SJSA1 (cell line): ENCODE measurements around the gene SPACA4. TPM values are rescaled to one million over a fixed set of nuclear protein-coding genes. Genes with fewer than 3 reads are reported as not detected.
"Not testable (repeated sequence)": the region's sequence is repeated elsewhere in the genome, so short reads cannot be mapped to it uniquely, and the experiment has no call there.

Experiments
- DNase-seq, 2 experiments: peaks; one replicate each; pipeline ENCODE4 v3.0.0-alpha.2; 2015 to 2020; ENCODE audit warnings: low spot score in 2 of 2, low read depth in 1 of 2
- H3K27ac ChIP-seq: fragments of 250-450 bp; sonication (Bioruptor Pico); 2 replicates; pipeline ENCODE4 v1.5.1; 2020; ENCODE audit warnings: mild to moderate bottlenecking, moderate library complexity
- H3K27me3 ChIP-seq: fragments of 250-450 bp; sonication (Bioruptor Pico); replicated peaks from 2 replicates; pipeline ENCODE4 v1.5.1; 2020; ENCODE audit warnings: mild to moderate bottlenecking, moderate library complexity
- H3K36me3 ChIP-seq: fragments of 250-450 bp; sonication (Bioruptor Pico); 2 replicates; pipeline ENCODE4 v1.5.1; 2020; ENCODE audit warnings: mild to moderate bottlenecking
- H3K4me1 ChIP-seq: fragments of 250-450 bp; sonication (Bioruptor Pico); replicated peaks from 2 replicates; pipeline ENCODE4 v1.6.1; 2021; ENCODE audit warnings: mild to moderate bottlenecking
- H3K4me3 ChIP-seq: fragments of 250-450 bp; sonication (Bioruptor Pico); 2 replicates; pipeline ENCODE4 v1.5.1; 2020; ENCODE audit warnings: mild to moderate bottlenecking
- H3K9me3 ChIP-seq: fragments of 250-450 bp; sonication (Bioruptor Pico); replicated peaks from 2 replicates; pipeline ENCODE4 v1.5.1; 2020; ENCODE audit warnings: mild to moderate bottlenecking
- total RNA-seq: library from RNA; depleted of rRNA; stranded (reverse); fragments of >200 nt; shearing (Covaris generic); gene quantifications from 2 replicates; pipeline ENCODE4 v1.2.3, GENCODE V29; 2014

Gene SPACA4
- total RNA-seq, 1 experiment from 2014 or later: not detected

GRCh38 chr19:48629599-48630295, 23.2 kb downstream of the SPACA4 start:
- DNase-seq: peak in 1 of 2 experiments; percentile 50

DNA sequence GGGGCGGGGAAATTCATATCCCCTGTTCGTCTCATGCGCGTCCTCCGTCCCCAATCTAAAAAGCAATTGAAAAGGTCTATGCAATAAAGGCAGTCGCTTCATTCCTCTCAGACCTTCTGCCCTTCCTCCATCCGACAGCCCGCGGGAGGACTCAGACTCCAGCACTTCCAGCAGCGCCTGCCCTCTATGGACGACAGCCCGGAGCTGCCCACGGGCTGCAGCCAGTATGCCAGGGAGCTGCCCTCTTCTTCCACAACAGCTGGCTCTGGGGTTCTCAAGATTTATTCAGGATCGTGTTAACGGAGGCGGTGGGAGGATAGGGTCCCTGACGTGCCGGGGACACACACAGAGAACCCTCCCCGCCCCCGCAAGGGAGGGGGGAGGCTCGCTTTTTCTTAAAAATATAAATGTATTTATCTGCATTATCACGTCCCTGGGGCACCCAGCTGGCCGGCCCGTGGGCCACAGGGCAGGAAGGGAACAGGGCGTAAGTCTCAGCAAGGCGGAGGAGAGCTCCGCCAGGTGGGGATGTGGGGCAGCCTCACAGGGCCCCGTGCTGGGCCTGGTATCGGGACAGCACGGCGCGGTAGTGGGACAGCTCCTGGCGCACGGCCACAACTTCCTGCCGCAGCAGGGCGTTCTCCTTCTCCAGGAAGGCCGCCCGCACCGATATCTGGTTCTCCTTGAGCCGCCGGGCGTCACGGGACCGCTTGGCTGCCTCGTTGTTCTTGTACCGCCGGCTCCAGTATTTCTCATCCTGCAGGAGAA, 23.9 kb downstream of the SPACA4 start:
- H3K27me3 ChIP-seq: no peaks in the 10 kb centered on the region
- H3K27ac ChIP-seq: no peak overlapping the region
- peaks cover 20% of the 10 kb centered on the region for H3K36me3 ChIP-seq
- H3K4me3 ChIP-seq: no peak overlapping the region
- no peaks in the 10 kb centered on the region for H3K9me3 ChIP-seq
- H3K4me1 ChIP-seq: peaks cover 17% of the 10 kb centered on the region
- no peak for DNase-seq

More at GRCh38 chr19:48629599-48630295, 23.2 kb downstream of the SPACA4 start:
- Histone ChIP-seq H3K9me3 (no peaks in the 10 kb centered on the region), H3K4me1 (peaks cover 10% of the 10 kb centered on the region), H3K27ac (no peak overlapping the region), H3K36me3 (peaks cover 20% of the 10 kb centered on the region), H3K4me3 (no peak overlapping the region), H3K27me3 (no peaks in the 10 kb centered on the region)

DNA sequence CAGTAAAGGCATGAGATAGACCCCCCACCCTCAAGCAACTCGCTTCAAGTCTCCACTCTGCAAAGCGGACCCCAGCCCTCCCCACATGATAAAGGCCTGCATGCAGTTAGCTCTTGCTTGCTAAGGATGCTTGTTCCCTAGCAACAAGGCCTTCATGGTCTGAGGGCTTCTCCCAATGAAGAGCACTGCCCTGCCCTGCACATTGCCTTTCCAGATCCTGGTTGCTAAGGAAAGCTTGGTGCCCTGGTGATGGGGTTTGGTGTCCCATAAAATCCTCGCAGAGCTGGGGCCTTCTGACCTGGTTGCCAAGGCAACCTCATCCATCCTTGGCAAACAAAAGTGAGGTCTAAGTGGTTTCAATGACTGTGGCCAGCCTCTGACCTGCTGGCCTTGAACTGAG, 24.7 kb downstream of the SPACA4 start:
- peaks cover 22% of the 10 kb centered on the region for H3K4me1 ChIP-seq
- H3K27ac ChIP-seq: no peak overlapping the region

DNA sequence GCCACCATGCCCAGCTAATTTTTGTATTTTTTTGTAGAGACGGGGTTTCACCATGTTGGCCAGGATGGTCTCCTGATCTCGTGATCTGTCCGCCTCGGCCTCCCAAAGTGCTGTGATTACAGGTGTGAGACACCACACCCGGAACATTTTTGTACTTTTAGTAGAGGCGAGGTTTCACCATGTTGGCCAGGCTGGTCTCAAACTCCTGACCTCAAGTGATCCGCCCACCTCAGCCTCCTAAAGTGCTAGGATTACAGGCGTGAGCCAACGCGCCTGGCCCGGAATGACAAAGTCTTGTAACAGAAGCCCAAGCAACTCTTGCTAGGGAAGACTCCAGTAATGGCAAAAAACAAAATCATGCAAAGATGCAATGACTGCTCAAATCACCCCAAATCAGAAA, 25.7 kb downstream of the SPACA4 start:
- H3K27me3 ChIP-seq, H3K27ac ChIP-seq, H3K4me3 ChIP-seq, H3K9me3 ChIP-seq, H3K36me3 ChIP-seq, DNase-seq: not testable (repeated sequence)
- peaks cover 31% of the 10 kb centered on the region for H3K4me1 ChIP-seq

More for the DNA sequence above, 24.7 kb downstream of the SPACA4 start:
- Histone ChIP-seq H3K27me3 (peaks cover 5% of the 10 kb centered on the region; the same call in 1 of the 2 replicates), H3K9me3 (no peaks in the 10 kb centered on the region), H3K4me3 (no peak overlapping the region), H3K36me3 (peaks cover 15% of the 10 kb centered on the region)
- DNase-seq: no peak

DNA sequence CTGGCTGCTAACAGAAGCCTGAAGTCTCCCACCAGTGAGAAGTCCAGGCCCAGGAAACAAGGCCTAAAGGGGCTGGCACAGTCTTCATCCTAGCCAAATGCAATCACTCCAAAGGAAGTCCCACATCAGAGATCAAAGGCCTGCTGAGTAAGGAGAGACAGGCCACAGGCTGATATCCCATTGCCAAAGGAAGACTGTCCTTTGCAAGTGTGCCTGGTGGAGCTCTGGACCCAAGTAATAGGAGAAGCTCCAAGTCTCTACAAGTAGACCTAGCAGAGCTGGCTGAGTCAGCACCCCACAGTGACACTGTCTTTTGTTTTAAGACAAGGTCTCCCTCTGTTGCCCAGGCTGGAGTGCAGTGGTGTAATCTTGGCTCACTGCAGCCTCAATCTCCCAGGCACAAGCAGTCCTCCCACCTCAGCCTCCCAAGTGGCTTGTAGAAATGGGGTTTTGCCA, 26.2 kb downstream of the SPACA4 start:
- Histone ChIP-seq H3K27ac (no peak overlapping the region), H3K9me3 (no peaks in the 10 kb centered on the region), H3K27me3 (peaks cover 5% of the 10 kb centered on the region; the same call in 1 of the 2 replicates), H3K4me1 (peaks cover 33% of the 10 kb centered on the region), H3K4me3 (no peak overlapping the region), H3K36me3 (peaks cover 7% of the 10 kb centered on the region)
- DNase-seq: no peak

DNA sequence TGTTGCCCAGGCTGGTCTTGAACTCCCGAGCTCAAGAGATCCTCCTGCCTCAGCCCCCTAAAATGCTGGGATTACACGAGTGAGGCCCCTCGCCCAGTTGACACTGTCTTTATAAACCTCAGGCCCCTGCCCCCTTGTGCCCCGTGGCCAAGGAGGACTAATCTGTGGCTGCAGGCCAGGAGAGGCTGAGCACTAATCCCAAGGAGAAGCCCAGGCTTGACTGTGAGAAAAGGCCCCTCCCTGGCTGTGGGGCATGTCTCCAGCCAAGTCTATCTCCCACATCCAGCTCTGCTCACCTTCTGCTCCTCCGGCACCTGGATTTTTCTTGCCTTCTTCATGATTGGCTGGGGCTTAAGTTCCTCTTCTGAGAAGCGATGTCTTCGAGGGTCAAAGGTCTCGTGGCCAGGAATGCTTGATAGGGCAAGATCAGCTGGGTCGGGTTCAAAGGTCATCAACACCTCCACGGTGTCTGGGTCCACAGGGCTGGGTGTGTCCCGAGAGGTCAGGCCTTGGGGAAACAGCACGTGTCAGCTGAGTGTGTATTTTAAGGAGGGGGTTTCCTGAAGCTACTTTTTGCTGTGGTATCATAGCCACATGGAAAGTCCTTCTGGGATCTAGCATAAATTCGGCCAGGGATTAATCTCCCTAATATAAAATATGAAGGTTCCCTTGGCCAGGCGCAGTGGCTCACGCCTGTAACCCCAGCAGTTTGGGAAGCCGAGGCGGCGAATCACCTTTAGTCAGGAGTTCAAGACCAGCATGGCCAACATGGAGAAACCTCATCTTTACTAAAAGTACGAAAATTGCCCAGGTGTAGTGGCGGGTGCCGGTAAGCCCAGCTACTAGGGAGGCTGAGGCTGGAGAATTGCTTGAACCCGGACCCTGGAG, 26.9 kb downstream of the SPACA4 start:
- Histone ChIP-seq H3K9me3 (no peaks in the 10 kb centered on the region), H3K4me1 (peaks cover 37% of the 10 kb centered on the region), H3K36me3 (peaks cover 7% of the 10 kb centered on the region), H3K4me3 (no peak overlapping the region), H3K27me3 (peaks cover 5% of the 10 kb centered on the region; the same call in 1 of the 2 replicates), H3K27ac (no peak overlapping the region)
- no peak for DNase-seq

DNA sequence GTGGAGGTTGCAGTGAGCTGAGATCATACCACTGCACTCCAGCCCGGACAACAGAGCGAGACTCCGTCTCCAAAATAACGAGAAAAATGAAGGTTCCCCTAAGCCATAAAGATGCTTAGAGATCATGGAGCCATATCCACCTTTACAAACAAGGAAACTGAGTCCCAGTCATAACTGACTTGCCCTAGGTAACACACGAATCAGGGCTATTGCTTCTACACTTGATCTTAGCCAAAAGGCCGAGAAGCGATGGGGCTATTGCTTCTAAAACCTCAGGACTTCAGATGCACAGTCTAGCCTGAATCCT, 27.4 kb downstream of the SPACA4 start:
- DNase-seq: no peak
- H3K27ac ChIP-seq: no peak overlapping the region
- no peak overlapping the region for H3K4me3 ChIP-seq
- H3K9me3 ChIP-seq: no peaks in the 10 kb centered on the region
- H3K4me1 ChIP-seq: peaks cover 37% of the 10 kb centered on the region
- H3K27me3 ChIP-seq: peaks cover 5% of the 10 kb centered on the region; the same call in 1 of the 2 replicates
- H3K36me3 ChIP-seq: peaks cover 7% of the 10 kb centered on the region

DNA sequence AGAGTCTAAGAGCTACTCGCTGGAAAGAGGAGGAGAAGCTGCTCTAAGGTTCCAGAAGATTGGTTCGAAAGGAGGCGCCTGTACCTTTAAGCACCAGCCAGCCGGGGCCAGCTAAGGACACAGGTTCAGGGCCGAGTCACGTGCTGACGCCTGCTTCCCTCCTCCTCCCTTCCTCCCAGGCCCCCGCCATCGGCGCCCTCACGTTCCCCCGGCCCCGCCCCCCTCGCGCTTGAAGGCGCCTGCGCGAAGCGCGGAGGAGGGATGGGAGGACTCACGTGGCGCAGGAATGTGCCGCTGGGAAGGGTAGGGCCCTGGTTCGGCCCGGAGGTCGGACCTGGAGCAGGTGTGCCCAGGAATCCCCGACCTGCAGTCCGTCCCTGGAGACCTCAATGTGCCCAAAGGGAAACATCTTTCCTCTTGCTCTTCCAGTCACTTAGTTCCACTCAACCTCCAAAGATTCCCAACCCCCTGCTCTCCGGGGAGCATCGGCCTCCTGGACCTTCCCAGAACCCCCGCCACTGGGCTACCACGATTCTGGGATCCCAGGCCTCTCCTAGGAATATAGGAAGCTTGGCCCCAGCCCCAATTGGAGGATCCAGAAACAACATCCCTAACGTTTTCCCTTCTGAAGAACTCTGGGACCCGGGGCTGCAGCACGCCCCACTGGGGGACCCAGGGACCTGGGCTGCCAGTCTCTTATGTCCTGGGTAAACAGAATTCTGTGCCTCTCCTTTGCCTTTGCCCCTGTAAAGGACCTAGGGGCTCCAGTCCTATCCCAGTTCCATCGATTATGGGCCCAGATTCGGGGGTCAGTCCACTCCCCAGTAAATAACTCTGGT, 28.1 kb downstream of the SPACA4 start:
- H3K27me3 ChIP-seq: peaks cover 5% of the 10 kb centered on the region; the same call in 1 of the 2 replicates
- peak; percentile 74 to 92 for DNase-seq
- H3K27ac ChIP-seq: no peak overlapping the region
- no peaks in the 10 kb centered on the region for H3K9me3 ChIP-seq
- peaks cover 1% of the 10 kb centered on the region; the same call in 1 of the 2 replicates for H3K36me3 ChIP-seq
- H3K4me1 ChIP-seq: peaks cover 37% of the 10 kb centered on the region
- no peak overlapping the region for H3K4me3 ChIP-seq

DNA sequence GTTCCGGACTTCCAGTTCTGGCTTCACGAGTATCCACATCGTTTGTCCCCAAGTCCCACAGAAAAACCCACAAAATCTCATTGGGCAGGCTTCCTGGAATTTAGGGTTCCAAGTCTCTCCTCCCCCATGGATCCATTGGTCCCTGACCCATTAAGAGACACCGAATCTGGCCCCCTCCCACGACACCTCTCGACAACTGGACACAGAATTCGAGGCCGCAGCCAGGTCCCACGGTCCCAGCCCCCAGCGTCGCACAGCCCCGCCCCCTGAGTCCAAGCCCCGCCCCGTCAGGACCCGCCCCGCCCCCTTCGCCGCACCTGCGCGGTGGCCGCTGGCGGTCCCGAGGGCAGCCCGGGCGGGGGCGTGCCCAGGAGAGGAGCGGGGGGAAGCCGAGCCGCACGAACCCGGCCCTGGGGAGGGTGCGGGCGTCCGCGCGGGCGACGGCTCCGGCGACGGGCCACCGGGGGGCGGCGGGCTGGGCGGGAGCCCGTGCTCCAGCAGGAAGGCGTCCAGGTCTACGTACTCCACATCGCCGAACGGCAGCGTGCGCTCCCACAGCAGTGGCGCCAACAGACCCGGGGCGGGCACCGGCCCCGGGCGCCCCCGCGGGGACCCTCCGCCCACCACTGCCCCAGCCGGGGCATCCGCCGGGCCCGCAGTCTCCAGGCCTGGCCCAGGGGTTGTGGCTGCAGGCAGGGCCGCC, 28.9 kb downstream of the SPACA4 start:
- Histone ChIP-seq H3K4me1 (peaks cover 37% of the 10 kb centered on the region), H3K27ac (no peak overlapping the region), H3K27me3 (peaks cover 5% of the 10 kb centered on the region; the same call in 1 of the 2 replicates), H3K9me3 (no peaks in the 10 kb centered on the region), H3K4me3 (peak overlapping the region; percentile 31), H3K36me3 (no peaks in the 10 kb centered on the region)
- peak in 1 of 2 experiments; percentile 46 for DNase-seq

DNA sequence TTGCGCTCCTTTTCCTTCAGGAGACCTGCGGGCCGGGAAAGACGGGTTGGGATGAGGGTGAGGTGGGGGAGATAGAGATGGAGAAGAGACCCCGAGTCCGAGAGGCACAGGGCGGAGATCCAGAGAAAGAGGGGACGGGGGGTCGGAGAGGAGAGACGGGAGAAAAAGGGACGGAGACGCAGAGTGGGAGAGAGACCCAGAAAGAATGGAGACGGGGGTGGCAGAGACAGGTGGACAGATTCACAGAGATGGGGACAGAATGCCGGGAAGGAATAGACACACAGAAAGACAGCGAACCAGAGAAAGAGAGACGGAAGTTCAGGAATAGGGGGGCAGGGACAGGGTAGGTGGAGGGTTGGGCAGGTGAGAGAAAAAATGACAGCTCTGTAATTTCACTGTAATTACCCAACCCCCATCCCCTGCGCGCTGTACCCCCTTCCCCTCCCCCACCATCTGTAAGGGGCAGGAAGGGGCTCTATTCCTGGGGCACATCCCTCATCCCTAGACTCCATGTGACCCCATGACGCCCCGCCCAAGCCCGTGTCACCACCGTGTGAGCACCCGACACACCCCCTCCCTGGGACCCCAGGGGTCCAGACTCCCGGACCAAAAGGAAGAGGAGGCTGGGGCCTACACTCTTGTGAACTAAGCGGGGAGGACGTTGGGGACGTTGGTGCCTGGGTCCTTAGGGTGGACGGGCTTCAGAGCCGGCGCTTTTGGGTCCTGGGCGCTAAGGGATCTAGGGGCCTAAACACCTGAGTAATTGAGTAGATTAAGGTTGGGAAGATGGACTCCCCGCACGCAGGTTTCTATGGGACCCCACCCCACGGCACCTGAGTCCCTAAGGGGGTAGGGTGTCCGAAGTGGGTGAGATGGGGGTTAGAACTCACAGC, 29.7 kb downstream of the SPACA4 start:
- Histone ChIP-seq H3K9me3 (no peaks in the 10 kb centered on the region), H3K27me3 (peaks cover 5% of the 10 kb centered on the region), H3K27ac (no peak overlapping the region), H3K4me3 (peak overlapping the region; percentile 31; the same call in 1 of the 2 replicates), H3K36me3 (no peaks in the 10 kb centered on the region), H3K4me1 (peaks cover 37% of the 10 kb centered on the region)
- DNase-seq: no peak

- peak within 1 kb of the TSS; percentile 58 for H3K27ac ChIP-seq
- H3K27me3 ChIP-seq: peaks cover 5% of the 10 kb centered on the region
- no peaks in the 10 kb centered on the region for H3K36me3 ChIP-seq
- H3K4me1 ChIP-seq: peaks cover 37% of the 10 kb centered on the region
- H3K4me3 ChIP-seq: peak within 1 kb of the TSS; percentile 31
- DNase-seq: peak in 1 of 2 experiments; percentile 47
- H3K9me3 ChIP-seq: no peaks in the 10 kb centered on the region
These were observed 30.4 kb downstream of the SPACA4 start, which contains the start of gene DBP for GRCh38 chr19:48636859-48637448. Gene DBP (minus strand): TSS chr19:48637379. CDS start chr19:48636994, 385 bp downstream.
